GM12892 (cell line): ENCODE measurements around the gene ZNF462.

Source experiments
- DNase-seq: peaks from one replicate; pipeline ENCODE4 v3.0.0; 2011; ENCODE audit not compliant: insufficient read length
- FAIRE-seq: peaks from 2 replicates; lab custom pipeline; 2011; peaks lifted over from hg19 to GRCh38; lab: Jason Lieb, UNC
- POLR2A ChIP-seq: IDR thresholded peaks from 2 replicates; pipeline ENCODE4 v1.6.1; 2011; ENCODE audit warnings: low read depth, low read length, control low read depth
- POLR2AphosphoS5 ChIP-seq: IDR thresholded peaks from 2 replicates; pipeline ENCODE4 v1.6.1; 2011; ENCODE audit warnings: low read depth, low read length, control low read depth
- TAF1 ChIP-seq: IDR thresholded peaks from 2 replicates; pipeline ENCODE4 v1.6.1; 2011; ENCODE audit warnings: low read depth, mild to moderate bottlenecking, control low read depth, low read length, borderline replicate concordance

Gene ZNF462

DNA sequence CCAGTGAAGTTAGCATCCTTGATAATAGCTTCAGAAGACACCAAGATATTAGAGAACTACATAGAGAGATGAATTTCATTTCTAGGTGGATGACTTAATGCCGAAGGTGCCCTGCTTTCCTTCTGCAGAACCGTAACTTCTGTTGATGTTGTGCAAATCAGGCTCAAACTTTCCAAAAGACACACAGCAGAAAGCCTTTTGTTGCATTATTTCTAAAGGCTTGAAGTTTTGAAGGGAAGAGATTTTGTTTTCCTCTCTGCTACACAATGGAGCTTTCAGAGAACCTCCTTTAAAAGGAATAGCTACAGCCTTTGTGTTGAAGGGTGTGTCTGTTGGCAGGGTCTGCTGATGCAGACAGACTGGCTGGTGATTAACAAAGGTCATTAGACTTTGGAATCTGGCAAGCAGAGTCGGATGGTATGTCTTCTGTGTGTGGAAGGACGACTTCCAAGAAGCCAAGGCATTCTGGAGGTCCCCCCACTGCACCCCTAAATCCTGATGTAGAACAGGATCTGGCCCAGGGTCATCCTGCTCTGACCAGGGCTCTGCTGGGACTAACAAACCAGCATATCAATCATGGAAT lies 57.8 kb downstream of the ZNF462 start:
- TF ChIP-seq TAF1 (no peak), POLR2AphosphoS5 (no peak), POLR2A (no peak)
- FAIRE-seq (no peak), DNase-seq (no peak)

DNA sequence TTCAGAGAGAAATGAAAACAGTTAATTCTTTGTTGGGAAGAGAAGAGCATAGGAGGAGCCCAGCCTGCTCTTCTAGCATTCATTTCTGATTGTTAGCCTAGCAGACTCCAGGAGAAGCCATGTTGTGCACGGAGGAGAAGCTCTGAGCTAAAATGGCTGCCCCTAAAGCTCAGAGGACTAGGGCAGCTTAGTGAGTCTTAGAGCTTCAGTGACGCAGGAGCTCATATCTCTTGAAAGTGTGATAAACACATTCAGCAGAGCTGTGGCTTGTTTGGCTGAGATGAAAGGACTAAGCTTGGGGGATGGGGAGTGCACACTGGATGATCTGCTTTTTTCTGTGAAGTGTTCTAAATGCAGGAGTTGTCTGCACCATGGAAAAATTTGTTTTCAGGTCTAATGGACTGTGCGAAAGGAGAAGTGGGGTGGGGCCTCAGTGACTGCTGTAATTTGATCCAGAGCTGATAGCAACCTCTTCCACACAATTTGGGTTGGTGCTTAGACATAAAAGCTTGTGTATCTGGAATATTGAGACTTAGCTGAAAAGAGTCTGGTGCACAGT lies 58.5 kb downstream of the ZNF462 start:
- TF ChIP-seq POLR2A = no peak
- no peak for TF ChIP-seq POLR2AphosphoS5
- TF ChIP-seq TAF1 = no peak
- FAIRE-seq (no peak), DNase-seq (no peak)

DNA sequence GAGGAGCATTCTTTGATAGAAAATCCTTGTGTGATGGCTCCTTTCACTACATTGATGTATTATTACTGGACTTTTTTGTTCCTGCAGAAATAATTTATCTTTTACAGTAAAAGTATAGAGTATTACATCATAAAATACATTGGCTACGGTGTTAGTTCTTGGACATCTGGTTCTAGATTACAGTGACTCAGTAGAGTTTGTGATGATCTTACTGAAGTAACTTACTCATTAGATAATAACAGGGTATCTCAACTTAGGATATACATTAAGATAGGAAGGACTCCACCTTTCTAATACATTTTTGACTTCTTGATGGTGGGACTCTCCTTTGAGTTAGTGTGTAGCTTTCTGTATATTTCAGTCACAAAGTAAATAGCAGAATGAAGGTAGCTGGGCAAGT lies 59.1 kb downstream of the ZNF462 start:
- TF ChIP-seq TAF1 (no peak), POLR2A (no peak), POLR2AphosphoS5 (no peak)
- DNase-seq (no peak), FAIRE-seq (no peak)

DNA sequence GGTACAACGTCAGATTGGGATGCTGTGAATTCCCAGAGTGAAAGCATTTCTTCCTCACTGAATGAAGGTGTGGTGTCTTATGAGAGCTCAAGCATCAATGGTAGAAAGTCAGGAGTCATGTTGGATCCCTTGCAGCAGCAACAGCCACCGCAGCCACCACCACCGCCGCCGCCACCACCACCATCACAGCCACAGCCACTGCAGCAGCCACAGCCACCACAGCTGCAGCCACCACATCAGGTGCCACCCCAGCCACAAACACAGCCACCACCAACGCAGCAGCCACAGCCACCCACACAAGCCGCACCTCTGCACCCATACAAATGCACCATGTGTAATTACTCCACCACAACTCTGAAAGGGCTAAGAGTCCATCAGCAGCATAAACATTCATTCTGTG lies 62.4 kb downstream of the ZNF462 start:
- FAIRE-seq = no peak
- DNase-seq = no peak
- TF ChIP-seq TAF1 = no peak
- no peak for TF ChIP-seq POLR2AphosphoS5
- no peak for TF ChIP-seq POLR2A

DNA sequence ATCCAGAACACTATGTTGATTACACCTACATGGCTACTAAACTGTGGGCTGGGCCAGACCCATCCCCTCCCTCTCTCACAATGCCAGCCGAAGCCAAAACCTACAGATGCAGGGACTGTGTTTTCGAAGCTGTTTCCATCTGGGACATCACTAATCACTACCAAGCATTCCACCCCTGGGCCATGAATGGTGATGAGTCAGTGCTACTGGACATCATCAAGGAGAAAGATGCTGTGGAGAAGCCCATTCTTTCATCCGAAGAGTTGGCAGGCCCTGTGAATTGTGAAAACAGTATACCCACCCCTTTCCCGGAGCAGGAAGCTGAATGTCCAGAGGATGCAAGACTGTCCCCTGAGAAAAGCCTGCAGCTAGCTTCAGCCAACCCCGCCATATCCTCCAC lies 65.0 kb downstream of the ZNF462 start:
- FAIRE-seq = no peak
- no peak for DNase-seq
- TF ChIP-seq POLR2AphosphoS5 = no peak
- TF ChIP-seq TAF1 = no peak
- TF ChIP-seq POLR2A = no peak

DNA sequence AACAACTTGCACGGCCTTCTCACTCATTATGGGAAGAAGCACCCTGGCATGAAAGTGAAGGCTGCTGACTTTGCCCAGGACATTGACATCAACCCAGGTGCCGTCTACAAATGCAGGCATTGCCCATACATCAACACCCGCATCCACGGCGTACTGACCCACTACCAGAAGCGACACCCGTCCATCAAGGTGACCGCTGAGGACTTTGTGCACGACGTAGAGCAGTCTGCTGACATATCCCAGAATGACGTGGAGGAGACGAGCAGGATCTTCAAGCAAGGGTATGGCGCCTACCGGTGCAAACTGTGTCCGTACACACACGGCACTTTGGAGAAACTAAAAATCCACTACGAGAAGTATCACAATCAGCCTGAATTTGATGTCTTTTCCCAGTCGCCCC lies 65.4 kb downstream of the ZNF462 start:
- no peak for FAIRE-seq
- TF ChIP-seq POLR2A (no peak), POLR2AphosphoS5 (no peak), TAF1 (no peak)
- no peak for DNase-seq

DNA sequence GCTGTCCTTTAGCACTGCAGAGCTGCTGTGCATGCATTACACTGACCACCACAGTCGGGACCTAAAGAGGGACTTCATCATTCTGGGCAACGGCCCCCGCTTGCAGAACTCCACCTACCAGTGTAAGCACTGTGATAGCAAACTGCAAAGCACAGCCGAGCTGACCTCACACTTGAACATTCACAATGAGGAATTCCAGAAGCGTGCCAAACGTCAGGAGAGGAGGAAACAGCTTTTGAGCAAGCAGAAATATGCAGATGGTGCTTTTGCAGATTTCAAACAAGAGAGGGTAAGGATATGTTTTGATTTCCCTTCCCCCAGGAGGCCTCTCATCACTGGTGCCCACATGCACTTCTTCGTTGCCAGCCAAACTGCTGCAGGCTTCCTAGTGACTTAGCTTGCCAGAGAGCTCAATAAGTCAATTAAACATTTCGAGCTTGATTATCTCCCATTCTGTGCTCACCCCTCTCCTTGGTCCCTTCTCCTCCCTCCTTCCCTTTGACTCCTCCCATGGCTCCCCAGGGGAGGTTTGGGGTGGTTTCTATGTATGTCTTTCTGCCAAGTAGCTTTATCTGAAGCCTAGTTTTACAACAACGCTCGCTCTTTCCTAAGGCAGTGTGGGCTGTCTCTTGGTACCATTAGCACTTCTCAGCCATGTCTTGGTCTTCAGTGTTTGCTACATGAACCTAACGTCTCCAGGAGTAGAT lies 66.7 kb downstream of the ZNF462 start:
- TF ChIP-seq POLR2AphosphoS5 (no peak), TAF1 (no peak), POLR2A (no peak)
- DNase-seq (no peak), FAIRE-seq (no peak)

DNA sequence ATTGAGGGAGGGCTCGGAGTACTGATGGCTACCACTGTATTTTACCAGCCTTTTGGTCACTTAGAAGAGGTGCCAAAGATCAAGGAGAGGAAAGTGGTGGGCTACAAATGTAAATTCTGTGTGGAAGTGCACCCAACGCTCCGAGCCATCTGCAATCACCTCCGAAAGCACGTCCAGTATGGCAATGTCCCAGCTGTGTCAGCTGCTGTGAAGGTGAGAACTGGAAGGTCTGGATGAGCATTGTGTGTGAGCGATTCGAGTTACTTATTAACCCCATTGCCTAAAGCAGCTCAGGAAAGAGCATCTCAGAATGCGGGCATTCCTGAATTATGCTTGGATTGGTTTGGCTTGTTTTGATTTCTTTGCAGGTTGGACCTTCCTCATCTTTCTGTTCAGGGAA lies 67.5 kb downstream of the ZNF462 start:
- DNase-seq = no peak
- no peak for FAIRE-seq
- no peak for TF ChIP-seq TAF1
- no peak for TF ChIP-seq POLR2A
- TF ChIP-seq POLR2AphosphoS5 = no peak

DNA sequence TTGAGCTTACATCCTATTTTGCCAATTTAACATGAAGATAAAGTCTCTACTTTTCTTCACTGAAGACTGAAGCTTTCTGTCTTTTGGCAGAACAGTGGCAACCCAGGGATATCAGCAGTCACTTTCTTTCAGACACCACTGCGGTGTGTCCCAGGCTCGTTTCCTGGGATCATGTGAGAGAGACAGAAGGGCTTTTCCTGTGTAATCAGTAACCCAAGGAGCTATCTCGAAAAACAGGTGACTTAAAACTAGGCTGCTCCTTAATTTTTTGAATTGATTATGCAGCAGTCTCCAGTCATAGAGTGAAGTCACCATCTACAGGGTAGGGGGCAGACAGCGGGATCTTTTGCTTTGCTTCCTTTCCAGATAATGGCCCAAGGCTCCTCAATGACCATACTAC lies 68.5 kb downstream of the ZNF462 start:
- TF ChIP-seq TAF1 = no peak
- no peak for TF ChIP-seq POLR2AphosphoS5
- no peak for TF ChIP-seq POLR2A
- no peak for FAIRE-seq
- DNase-seq = no peak

DNA sequence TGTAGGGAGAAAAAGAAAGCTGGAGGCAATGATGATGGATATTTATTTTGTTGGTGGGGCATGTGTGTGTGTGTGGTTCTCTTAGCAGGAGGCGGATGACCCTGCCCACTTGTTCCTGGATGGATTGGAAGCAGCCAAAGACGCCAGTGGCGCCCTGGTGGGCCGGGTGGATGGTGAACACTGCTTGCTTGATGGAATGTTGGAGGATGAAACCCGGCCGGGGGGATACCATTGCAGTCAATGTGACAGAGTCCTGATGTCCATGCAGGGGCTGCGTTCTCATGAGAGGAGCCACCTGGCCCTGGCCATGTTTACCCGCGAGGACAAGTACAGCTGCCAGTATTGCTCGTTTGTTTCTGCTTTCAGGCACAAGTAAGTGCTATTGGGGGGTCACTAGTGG lies 69.2 kb downstream of the ZNF462 start:
- no peak for DNase-seq
- TF ChIP-seq POLR2A = no peak
- TF ChIP-seq POLR2AphosphoS5 = no peak
- no peak for FAIRE-seq

DNA sequence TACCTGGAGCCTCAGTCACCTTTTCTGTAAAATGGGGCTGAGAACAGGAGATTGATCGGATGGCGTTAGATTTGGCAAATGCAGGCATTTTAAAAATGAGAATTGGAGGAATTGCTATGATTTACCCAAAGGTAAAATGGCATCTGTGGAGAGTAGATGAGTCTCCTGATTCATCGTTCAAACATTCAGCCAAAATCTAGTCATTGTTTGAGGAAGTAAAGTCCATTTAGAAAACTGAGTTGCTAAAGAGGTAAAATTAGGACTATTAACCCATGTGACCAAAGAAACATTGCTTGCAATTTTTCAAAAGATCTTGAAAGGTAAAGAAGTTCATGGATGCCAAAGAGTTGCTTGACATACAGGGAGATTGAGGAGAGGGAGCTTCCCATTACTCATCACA lies 69.7 kb downstream of the ZNF462 start:
- FAIRE-seq (no peak), DNase-seq (no peak)
- TF ChIP-seq TAF1 (no peak), POLR2AphosphoS5 (no peak)

DNA sequence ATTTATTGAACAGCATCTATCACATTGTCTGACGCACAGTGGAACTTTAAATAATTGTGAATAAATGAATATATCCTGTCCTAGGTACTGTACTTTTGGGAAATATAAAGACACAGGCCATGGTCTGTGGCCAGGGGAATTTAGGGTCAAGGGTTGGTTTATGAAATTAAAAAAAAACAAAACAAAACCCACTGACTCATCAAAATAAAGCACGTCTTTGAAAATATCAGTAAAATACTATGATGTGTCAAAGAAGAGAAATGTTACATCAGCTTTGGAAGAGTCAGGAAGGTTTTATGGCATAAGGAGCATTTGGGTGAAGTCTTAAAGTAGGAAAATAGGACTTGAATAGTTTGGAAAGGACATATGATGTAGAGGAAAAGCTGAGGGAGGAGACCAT lies 70.5 kb downstream of the ZNF462 start:
- DNase-seq (no peak), FAIRE-seq (no peak)
- TF ChIP-seq POLR2AphosphoS5 (no peak), TAF1 (no peak), POLR2A (no peak)
